Measurements from ENCODE around the gene FEZF1.

DNA sequence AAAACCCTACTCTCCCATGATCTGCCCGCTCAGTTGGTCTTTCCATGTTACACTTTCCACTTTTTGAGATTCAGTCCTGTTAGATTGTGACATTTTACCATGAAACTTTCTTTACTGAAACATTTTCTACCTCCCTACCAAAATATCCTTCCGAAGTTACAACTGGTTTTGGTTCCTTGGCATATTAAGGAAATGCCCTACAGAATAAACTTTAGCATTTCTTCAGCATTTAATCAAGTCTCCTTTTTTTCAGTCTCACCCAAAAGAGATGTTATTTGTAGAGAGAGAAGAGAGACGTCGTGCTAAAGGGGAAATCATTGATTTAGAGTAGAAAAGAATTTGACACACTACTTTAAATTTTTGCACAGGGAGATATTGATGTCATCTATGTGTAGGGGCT is 9.7 kb upstream of the FEZF1 start:
- TF ChIP-seq TAF1 (IDR thresholded peaks at IDR 0.05; ENCODE audit: borderline replicate concordance, low read depth, low read length) = no peak
- TF ChIP-seq POLR2AphosphoS5 (IDR thresholded peaks at IDR 0.05; ENCODE audit: low read depth, low read length) = no peak
- no peak for TF ChIP-seq POLR2A (IDR thresholded peaks at IDR 0.05; ENCODE audit: low read depth, low read length)

Data from GM12892 (cell line).